GM12878 (cell line): Measurements from ENCODE around the gene KCNB1. TPM values are rescaled to one million over a fixed set of nuclear protein-coding genes. Genes with fewer than 3 reads are reported as not detected.

ENCODE experiments used
- ATAC-seq: fragments of 200-7000 bp; cut with Tn5 transposase; 3 replicates; pipeline ENCODE4 v1.9.1; 2020; ENCODE audit warnings: mild to moderate bottlenecking, moderate library complexity
- BruUV-seq: library from RNA; stranded (reverse); fragments of 400-500 nt; replicated peaks from 2 replicates; lab custom pipeline; 2021; lab: Mats Ljungman, UMichigan
- CTCF ChIA-PET: fragments of 300-600 bp; sonication (Branson Sonifier 250); formaldehyde crosslinking; extraction: SDS; loops from one replicate; lab custom pipeline; 2021; ENCODE audit warnings: inconsistent platforms; lab: Yijun Ruan, JAX
- POLR2A ChIA-PET: fragments of 350-600 bp; formaldehyde crosslinking; extraction: SDS; loops from one replicate; lab custom pipeline; 2021; ENCODE audit warnings: inconsistent platforms; lab: Charles Lee
- RAD21 ChIA-PET: fragments of 300-600 bp; sonication (Branson Sonifier 250); formaldehyde crosslinking; loops from one replicate; lab custom pipeline; 2023; ENCODE audit warnings: antibody characterized with exemption; ENCODE audit not compliant: unreplicated experiment; lab: Charles Lee
- SMC1A ChIA-PET: fragments of 300-600 bp; sonication (Branson Sonifier 250); formaldehyde crosslinking; loops from one replicate; lab custom pipeline; 2023; ENCODE audit not compliant: unreplicated experiment, uncharacterized antibody; lab: Charles Lee
- DNase-seq: peaks from one replicate; pipeline ENCODE4 v3.0.0-alpha.2; 2011; ENCODE audit warnings: low read depth, low spot score
- FAIRE-seq: peaks from 3 replicates; lab custom pipeline; 2011; peaks lifted over from hg19 to GRCh38; lab: Jason Lieb, UNC
- H2AFZ ChIP-seq: 2 replicates; pipeline ENCODE4 v1.6.0; 2011; ENCODE audit warnings: low read depth, low read length, control low read depth; ENCODE audit not compliant: control insufficient read depth
- H3K27ac ChIP-seq: 2 replicates; pipeline ENCODE4 v1.5.1; 2011; ENCODE audit warnings: control low read depth; ENCODE audit not compliant: control insufficient read depth, insufficient read depth
- H3K27me3 ChIP-seq, 2 experiments: replicated peaks in 1 of 2; 2 replicates each; pipeline versions ENCODE4 v1.6.0 to v1.6.1; 2011; ENCODE audit warnings: low read length in 1 of 2; ENCODE audit not compliant: control insufficient read depth in 2 of 2, insufficient read depth in 2 of 2
- H3K36me3 ChIP-seq, 2 experiments: 2 replicates each; pipeline ENCODE4 v1.5.1; 2011; ENCODE audit warnings: low read length in 1 of 2; ENCODE audit not compliant: control insufficient read depth in 2 of 2, insufficient read depth in 2 of 2
- H3K4me1 ChIP-seq: 2 replicates; pipeline ENCODE4 v1.6.1; 2011; ENCODE audit warnings: mild to moderate bottlenecking, low read length, moderate library complexity, mixed read lengths; ENCODE audit not compliant: control insufficient read depth, insufficient read depth
- H3K4me2 ChIP-seq: 2 replicates; pipeline ENCODE4 v1.6.0; 2011; ENCODE audit warnings: control low read depth; ENCODE audit not compliant: control insufficient read depth, insufficient read depth
- H3K4me3 ChIP-seq: fragments of 200-600 bp; sonication (generic); 2 replicates; pipeline ENCODE4 v1.5.1; 2016
- H3K79me2 ChIP-seq: 2 replicates; pipeline ENCODE4 v1.6.0; 2011; ENCODE audit warnings: low read length; ENCODE audit not compliant: control insufficient read depth, insufficient read depth
- H3K9ac ChIP-seq: 2 replicates; pipeline ENCODE4 v1.8.0; 2011; ENCODE audit warnings: low read length, control low read depth, mixed read lengths; ENCODE audit not compliant: control insufficient read depth, insufficient read depth
- H3K9me3 ChIP-seq: replicated peaks from 3 replicates; pipeline ENCODE4 v1.5.1; 2011; ENCODE audit warnings: mild to moderate bottlenecking, low read length; ENCODE audit not compliant: control insufficient read depth, insufficient read depth
- H4K20me1 ChIP-seq: 2 replicates; pipeline ENCODE4 v1.6.0; 2011; ENCODE audit not compliant: control insufficient read depth, insufficient read depth
- ATF7 ChIP-seq: fragments of 450-650 bp; IDR thresholded peaks from 2 replicates; pipeline ENCODE4 v1.6.1; 2016; ENCODE audit warnings: low read depth, mild to moderate bottlenecking
- CTCF ChIP-seq, 3 experiments: IDR thresholded peaks in 2 of 3; conservative IDR thresholded peaks in 1 of 3; 2 replicates each; pipeline ENCODE4 v1.5.1; 2011; ENCODE audit warnings: low read depth in 3 of 3, low read length in 3 of 3, mild to moderate bottlenecking in 3 of 3, control low read depth in 2 of 3, moderate library complexity in 2 of 3, inconsistent platforms in 1 of 3, mixed read lengths in 1 of 3; ENCODE audit not compliant: control insufficient read depth in 2 of 3, insufficient read depth in 1 of 3; ENCODE audit errors: extremely low read depth in 1 of 3
- IRF4 ChIP-seq: IDR thresholded peaks from 2 replicates; pipeline ENCODE4 v1.6.1; 2011; ENCODE audit warnings: low read depth, low read length
- LARP7 ChIP-seq: fragments of 450-650 bp; IDR thresholded peaks from 2 replicates; pipeline ENCODE4 v1.6.1; 2017; ENCODE audit warnings: mild to moderate bottlenecking
- POLR2AphosphoS2 ChIP-seq: IDR thresholded peaks from 2 replicates; pipeline ENCODE4 v1.6.1; 2011; ENCODE audit warnings: low read depth, mild to moderate bottlenecking, low read length, improper control_type of control experiment, moderate library complexity
- PRDM15 ChIP-seq: fragments of 450-650 bp; formaldehyde crosslinking; IDR thresholded peaks from 2 replicates; pipeline ENCODE4 v1.4.0; 2020; ENCODE audit warnings: mild to moderate bottlenecking, moderate library complexity
- RAD21 ChIP-seq: IDR thresholded peaks from 2 replicates; pipeline ENCODE4 v1.6.1; 2011; ENCODE audit warnings: mild to moderate bottlenecking, low read depth, low read length, moderate library complexity; ENCODE audit not compliant: insufficient read depth
- ZNF217 ChIP-seq: fragments of 450-650 bp; IDR thresholded peaks from 2 replicates; pipeline ENCODE4 v1.6.1; 2017; ENCODE audit warnings: antibody characterized with exemption, mild to moderate bottlenecking
- whole genome bisulfite sequencing: methylation state at CpG from one replicate; pipeline ENCODE4 v1.1.6; 2016; ENCODE audit warnings: low lambda C conversion rate; ENCODE audit not compliant: insufficient replicate concordance, insufficient coverage; ENCODE audit errors: missing lambda C conversion rate; 5-methylcytosine and 5-hydroxymethylcytosine counted together
- in situ Hi-C: fragments of 300-500 bp; cut with MboI; formaldehyde crosslinking; loops from 9 replicates; pipeline ENCODE4 v1.14.3; 2018; ENCODE audit warnings: mixed read lengths
- intact Hi-C: fragments of 100-400 bp; cut with micrococcal nuclease; formaldehyde crosslinking; loops from one replicate; pipeline ENCODE4 v1.14.2; 2022; ENCODE audit not compliant: unreplicated experiment
- polyA plus RNA-seq, 11 experiments: library from polyadenylated mRNA; depleted of rRNA in 4 of 11; unstranded in 6 of 11; stranded (reverse) in 5 of 11; fragments of >200 nt; fragmentation: Nextera tagmentation in 4 of 11; fragmentation: Illumina TruSeq in 1 of 11; extraction: Ambion mirVana in 4 of 11; extraction: Trizol in 1 of 11; gene quantifications; 1 replicate in 1 of 11; 2 replicates in 10 of 11; pipeline versions ENCODE4 v1.2.1 to v1.2.3, GENCODE V29; 2011 to 2016; ENCODE audit warnings: inconsistent platforms in 2 of 11, missing spikeins in 2 of 11, low read depth in 1 of 11
- total RNA-seq, 4 experiments: library from RNA; depleted of rRNA in 3 of 4; stranded (reverse); fragments of >200 nt in 3 of 4; fragmentation: Illumina TruSeq in 1 of 4; extraction: Trizol in 1 of 4; gene quantifications; 2 replicates each; pipeline versions ENCODE4 v1.2.1 to v1.2.3, GENCODE V29; 2013 to 2021

The KCNB1 gene
- total and polyA plus RNA-seq, 10 of the 15 experiments (the other 5 are each of a cell fraction or from before 2014, with no cell fraction given): 0.02 to 0.08 (median 0.03) TPM; not detected in 7

- FAIRE-seq: no peak
- intact Hi-C loops: no loop called here
Observed at GRCh38 chr20:49320460-49320859, 162.0 kb downstream of the KCNB1 start.

More at GRCh38 chr20:49320460-49320859, 162.0 kb downstream of the KCNB1 start:
- no peaks in the 10 kb centered on the region for H3K36me3 ChIP-seq
- H3K79me2 ChIP-seq: no peaks in the 10 kb centered on the region
- no peaks in the 10 kb centered on the region for H3K4me1 ChIP-seq
- peaks cover 11 to 24% of the 10 kb centered on the region in 2 experiments for H3K27me3 ChIP-seq
- BruUV-seq: no TSS peak
- no peak overlapping the region for H3K27ac ChIP-seq
- 0% methylated on average over 1 of the region's 1 CpG for WGBS
- RAD21 ChIA-PET: interaction anchor here (1.0 to 1.4 kb wide), 2 partner anchors 12 to 74 kb away, joined by 3 read pairs; no protein-coding TSS in a partner anchor
- ATAC-seq: no peak; the same call in 2 of the 3 replicates
- TF ChIP-seq CTCF (IDR thresholded peaks at IDR 0.05 in 2 of 3, conservative IDR thresholded peaks at IDR 0.05 in 1 of 3; ENCODE audit: control insufficient read depth in 2 of 3, extremely low read depth in 1 of 3, insufficient read depth in 1 of 3, low read depth in 3 of 3, low read length in 3 of 3) (0 out of 6 replicates have a peak, but pooled peaks of 1 of the 3 experiments have one; percentile 11), ATF7 (no peak), POLR2AphosphoS2 (no peak), ZNF217 (no peak), IRF4 (no peak), PRDM15 (CRISPR knock-in tag) (no peak), LARP7 (no peak), RAD21 (0 out of 2 replicates have a peak, but pooled peaks have one; percentile 1)
- TF ChIP-seq, all 136 proteins: peak for 2
- ChIA-PET POLR2A (no interaction called here), CTCF (interaction anchor here (0.8 to 5.1 kb wide), 3 partner anchors 10 to 75 kb away, joined by 3 to 46 read pairs (median 4); no protein-coding TSS in a partner anchor), SMC1A (interaction anchor here (1.5 to 1.7 kb wide), 2 partner anchors 31 to 38 kb away, joined by 3 to 6 read pairs; no protein-coding TSS in a partner anchor)
- in situ Hi-C loops: no loop called here
- Histone ChIP-seq H3K4me2 (no peak overlapping the region), H3K9me3 (no peaks in the 10 kb centered on the region; the same call in 2 of the 3 replicates), H3K9ac (no peak overlapping the region), H2AFZ (no peak overlapping the region), H4K20me1 (no peaks in the 10 kb centered on the region), H3K4me3 (no peak overlapping the region)
- no peak for DNase-seq
